KMS-11 (cell line): ENCODE results near the gene SLC9A5.

ENCODE experiments used
- H2AFZ ChIP-seq: fragments of 200-600 bp; sonication (generic); 2 replicates; pipeline ENCODE4 v1.6.1; 2016; ENCODE audit warnings: antibody characterized with exemption, mixed run types, low read depth
- H3K27ac ChIP-seq: fragments of 200-600 bp; sonication (generic); 2 replicates; pipeline ENCODE4 v1.6.1; 2016; ENCODE audit warnings: mild to moderate bottlenecking, mixed run types
- H3K27me3 ChIP-seq: fragments of 200-600 bp; sonication (generic); 2 replicates; pipeline ENCODE4 v1.6.1; 2017; ENCODE audit warnings: mild to moderate bottlenecking, low read depth, mixed run types, moderate library complexity; ENCODE audit not compliant: insufficient read depth
- H3K36me3 ChIP-seq: fragments of 200-600 bp; sonication (generic); 2 replicates; pipeline ENCODE4 v1.6.1; 2017; ENCODE audit warnings: mild to moderate bottlenecking, mixed run types; ENCODE audit not compliant: insufficient read depth
- H3K4me1 ChIP-seq: fragments of 200-600 bp; sonication (generic); 2 replicates; pipeline ENCODE4 v1.6.1; 2016; ENCODE audit warnings: mild to moderate bottlenecking, low read depth, mixed run types; ENCODE audit not compliant: poor library complexity, severe bottlenecking
- H3K4me2 ChIP-seq: fragments of 200-600 bp; sonication (generic); 2 replicates; pipeline ENCODE4 v1.7.0; 2016; ENCODE audit warnings: mild to moderate bottlenecking, mixed run types
- H3K4me3 ChIP-seq: fragments of 200-600 bp; sonication (generic); IDR thresholded peaks from 2 replicates; pipeline ENCODE4 v1.6.1; 2017; ENCODE audit warnings: low read depth, low read length, mixed read lengths; ENCODE audit not compliant: insufficient read depth
- H3K79me2 ChIP-seq: fragments of 200-600 bp; sonication (generic); 2 replicates; pipeline ENCODE4 v1.6.1; 2016; ENCODE audit warnings: low read depth, mixed run types; ENCODE audit not compliant: insufficient read depth
- H3K9ac ChIP-seq: fragments of 200-600 bp; sonication (generic); 2 replicates; pipeline ENCODE4 v1.6.1; 2016; ENCODE audit warnings: mild to moderate bottlenecking, mixed run types
- H4K20me1 ChIP-seq: fragments of 200-600 bp; sonication (generic); 2 replicates; pipeline ENCODE4 v1.6.1; 2016; ENCODE audit warnings: mild to moderate bottlenecking, mixed run types; ENCODE audit not compliant: insufficient read depth
- CTCF ChIP-seq: fragments of 200-600 bp; sonication (generic); conservative IDR thresholded peaks from 2 replicates; pipeline ENCODE4 v1.6.1; 2017; ENCODE audit warnings: low read depth, mild to moderate bottlenecking, antibody characterized with exemption, low read length, moderate library complexity, mixed read lengths

Gene SLC9A5

GRCh38 chr16:67277999-67278772 is 29.4 kb downstream of the SLC9A5 start:
- Histone ChIP-seq H3K27me3 (no peaks in the 10 kb centered on the region), H3K4me2 (peak overlapping the region; percentile 83), H3K27ac (peak overlapping the region; percentile 56), H3K4me3 (peak overlapping the region; percentile 53), H4K20me1 (no peaks in the 10 kb centered on the region), H3K4me1 (peaks cover 37% of the 10 kb centered on the region), H3K9ac (peak overlapping the region; percentile 79), H2AFZ (peak overlapping the region; percentile 54), H3K79me2 (peaks cover 21% of the 10 kb centered on the region), H3K36me3 (no peaks in the 10 kb centered on the region)
- TF ChIP-seq CTCF: no peak; the same call in 1 of the 2 replicates

DNA sequence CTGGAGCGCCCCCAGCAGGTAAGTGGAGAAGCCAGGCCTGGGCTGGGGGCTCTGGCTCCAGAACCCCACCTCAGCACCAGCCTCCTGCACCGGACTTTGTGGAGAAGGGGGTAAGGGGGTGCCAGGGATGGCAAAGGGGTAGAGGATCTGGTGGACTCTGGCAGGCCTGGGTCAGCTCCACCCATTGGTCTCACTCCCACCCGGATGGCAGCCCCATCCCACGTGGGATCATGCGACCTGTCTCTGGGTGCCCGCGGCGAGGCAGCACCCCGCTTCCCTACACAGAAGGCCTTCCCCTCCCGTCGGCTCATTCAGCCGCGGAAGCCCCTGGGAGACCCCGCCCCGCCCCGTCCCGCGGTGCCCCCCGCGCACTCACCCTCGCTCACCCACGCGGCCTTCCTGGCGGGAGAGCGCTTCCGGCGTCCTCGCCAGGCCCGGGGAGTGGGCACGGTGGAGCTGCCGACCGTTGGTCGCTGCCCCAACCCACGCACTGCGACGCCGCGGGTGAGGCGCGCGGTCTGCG is 30.1 kb downstream of the SLC9A5 start:
- peaks cover 37% of the 10 kb centered on the region for H3K4me1 ChIP-seq
- H3K27ac ChIP-seq: peak overlapping the region; percentile 43
- H3K79me2 ChIP-seq: peaks cover 21% of the 10 kb centered on the region
- no peaks in the 10 kb centered on the region for H3K36me3 ChIP-seq
- peak overlapping the region; percentile 53 for H3K4me3 ChIP-seq
- H2AFZ ChIP-seq: peak overlapping the region; percentile 54
- H3K9ac ChIP-seq: peak overlapping the region; percentile 79
- H3K27me3 ChIP-seq: no peaks in the 10 kb centered on the region
- H3K4me2 ChIP-seq: peak overlapping the region; percentile 83
- no peaks in the 10 kb centered on the region for H4K20me1 ChIP-seq
- TF ChIP-seq CTCF: peak; percentile 44

GRCh38 chr16:67279296-67280089 is 30.7 kb downstream of the SLC9A5 start, which contains the start of gene PLEKHG4:
TSS of gene PLEKHG4 (plus strand) at chr16:67279532. CDS start at chr16:67280045, 513 bp downstream.
- Histone ChIP-seq H3K9ac (peak within 1 kb of the TSS; percentile 79), H3K27me3 (no peaks in the 10 kb centered on the region), H3K27ac (peak within 1 kb of the TSS; percentile 43), H3K36me3 (no peaks in the 10 kb centered on the region), H3K4me2 (peak within 1 kb of the TSS; percentile 83), H3K4me3 (peak within 1 kb of the TSS; percentile 53), H3K4me1 (peaks cover 37% of the 10 kb centered on the region), H4K20me1 (no peaks in the 10 kb centered on the region), H2AFZ (peak within 1 kb of the TSS; percentile 54), H3K79me2 (peaks cover 21% of the 10 kb centered on the region)
- TF ChIP-seq CTCF: peak; percentile 10; the same call in 1 of the 2 replicates

GRCh38 chr16:67280090-67281015 is 31.6 kb downstream of the SLC9A5 start:
- Histone ChIP-seq H3K4me2 (peak overlapping the region; percentile 69), H2AFZ (peak overlapping the region; percentile 54), H3K4me1 (peaks cover 33% of the 10 kb centered on the region), H3K9ac (peak overlapping the region; percentile 79; the same call in 1 of the 2 replicates), H3K4me3 (no peak overlapping the region), H3K27ac (no peak overlapping the region), H3K36me3 (no peaks in the 10 kb centered on the region), H3K27me3 (no peaks in the 10 kb centered on the region), H3K79me2 (peaks cover 21% of the 10 kb centered on the region), H4K20me1 (no peaks in the 10 kb centered on the region)
- TF ChIP-seq CTCF: no peak
